SK-N-SH treated with all-trans-retinoic acid at 6 μM for 48 hours (cell line): Measurements from ENCODE around the gene RPS6KA1.

Source experiments
- ATAC-seq: fragments of 200-7000 bp; cut with Tn5 transposase; 3 replicates; pipeline ENCODE4 v1.9.1; 2020; ENCODE audit warnings: mild to moderate bottlenecking, moderate library complexity
- BACH2 ChIP-seq: fragments of 250-450 bp; sonication (Bioruptor Pico); IDR thresholded peaks from 2 replicates; pipeline ENCODE4 v1.9.0; 2021; ENCODE audit warnings: mild to moderate bottlenecking, borderline replicate concordance
- CREB5 ChIP-seq: fragments of 250-450 bp; sonication (Bioruptor Pico); IDR thresholded peaks from 2 replicates; pipeline ENCODE4 v1.5.1; 2020; ENCODE audit warnings: low read depth, mild to moderate bottlenecking, moderate library complexity
- CSRNP3 ChIP-seq: fragments of 250-450 bp; sonication (Bioruptor Pico); IDR thresholded peaks from 2 replicates; pipeline ENCODE4 v1.5.1; 2021; ENCODE audit warnings: mild to moderate bottlenecking, moderate library complexity
- ESRRG ChIP-seq: fragments of 250-450 bp; sonication (Bioruptor Pico); IDR thresholded peaks from 2 replicates; pipeline ENCODE4 v1.6.1; 2021; ENCODE audit warnings: mild to moderate bottlenecking
- GLIS3 ChIP-seq: fragments of 250-450 bp; sonication (Bioruptor Pico); IDR thresholded peaks from 2 replicates; pipeline ENCODE4 v1.5.0; 2020; ENCODE audit warnings: mild to moderate bottlenecking, moderate library complexity
- ISL1 ChIP-seq: fragments of 250-450 bp; sonication (Bioruptor Pico); IDR thresholded peaks from 2 replicates; pipeline ENCODE4 v2.1.2; 2022; ENCODE audit warnings: mild to moderate bottlenecking, moderate library complexity
- OSR1 ChIP-seq: fragments of 250-450 bp; sonication (Bioruptor Pico); IDR thresholded peaks from 2 replicates; pipeline ENCODE4 v1.8.0; 2022; ENCODE audit warnings: moderate library complexity, mild to moderate bottlenecking, inconsistent platforms
- PATZ1 ChIP-seq: fragments of 250-450 bp; sonication (Bioruptor Pico); IDR thresholded peaks from 2 replicates; pipeline ENCODE4 v1.8.0; 2020; ENCODE audit warnings: mild to moderate bottlenecking, moderate library complexity, borderline replicate concordance
- POU6F1 ChIP-seq: fragments of 250-450 bp; sonication (Bioruptor Pico); IDR thresholded peaks from 2 replicates; pipeline ENCODE4 v1.8.0; 2021; ENCODE audit warnings: low read depth, mild to moderate bottlenecking, moderate library complexity, borderline replicate concordance
- PPARA ChIP-seq: fragments of 250-450 bp; sonication (Bioruptor Pico); IDR thresholded peaks from 2 replicates; pipeline ENCODE4 v1.5.0; 2020; ENCODE audit warnings: mild to moderate bottlenecking, borderline replicate concordance
- RARB ChIP-seq: fragments of 250-450 bp; sonication (Bioruptor Pico); IDR thresholded peaks from 2 replicates; pipeline ENCODE4 v1.8.0; 2021; ENCODE audit warnings: mild to moderate bottlenecking, moderate library complexity
- TCF4 ChIP-seq: fragments of 250-450 bp; sonication (Bioruptor Pico); IDR thresholded peaks from 2 replicates; pipeline ENCODE4 v1.8.0; 2021; ENCODE audit warnings: mild to moderate bottlenecking, moderate library complexity, borderline replicate concordance
- TOX ChIP-seq: fragments of 250-450 bp; sonication (Bioruptor Pico); IDR thresholded peaks from 2 replicates; pipeline ENCODE4 v1.8.0; 2021; ENCODE audit warnings: mild to moderate bottlenecking, moderate library complexity, borderline replicate concordance
- TSHZ2 ChIP-seq: fragments of 250-450 bp; sonication (Bioruptor Pico); IDR thresholded peaks from 2 replicates; pipeline ENCODE4 v1.5.0; 2020; ENCODE audit warnings: mild to moderate bottlenecking, moderate library complexity
- ZNF565 ChIP-seq: fragments of 450-650 bp; formaldehyde crosslinking; conservative IDR thresholded peaks from 2 replicates; pipeline ENCODE4 v1.5.0; 2020; ENCODE audit warnings: low read depth, mild to moderate bottlenecking, moderate library complexity
- ZNF70 ChIP-seq: fragments of 450-650 bp; formaldehyde crosslinking; IDR thresholded peaks from 2 replicates; pipeline ENCODE4 v1.5.0; 2020; ENCODE audit warnings: mild to moderate bottlenecking, moderate library complexity
- ZNF8 ChIP-seq: fragments of 450-650 bp; formaldehyde crosslinking; IDR thresholded peaks from 2 replicates; pipeline ENCODE4 v1.5.0; 2020; ENCODE audit warnings: mild to moderate bottlenecking, moderate library complexity

The RPS6KA1 gene

GRCh38 chr1:26529655-26530409 lies at the start of gene RPS6KA1:
Gene RPS6KA1, plus strand, starts transcription at chr1:26529761. Its CDS starts 160 bp downstream, at chr1:26529921.
- ATAC-seq: peak; percentile 75
- TF ChIP-seq PPARA (CRISPR knock-in tag) (no peak), PATZ1 (no peak), RARB (CRISPR knock-in tag) (no peak), CREB5 (CRISPR knock-in tag) (no peak), ESRRG (CRISPR knock-in tag) (no peak), ZNF70 (CRISPR knock-in tag) (no peak), ISL1 (CRISPR knock-in tag) (no peak), TSHZ2 (no peak), BACH2 (CRISPR knock-in tag) (no peak)

- TF ChIP-seq ZNF565 (CRISPR knock-in tag): no peak
- no peak for TF ChIP-seq RARB (CRISPR knock-in tag)
- TF ChIP-seq OSR1 (CRISPR knock-in tag): no peak
- TF ChIP-seq ESRRG (CRISPR knock-in tag): no peak
- TF ChIP-seq TCF4 (CRISPR knock-in tag): no peak
- TF ChIP-seq ZNF8 (CRISPR knock-in tag): no peak
- TF ChIP-seq TSHZ2: no peak
- no peak for TF ChIP-seq PATZ1
- no peak for TF ChIP-seq PPARA (CRISPR knock-in tag)
- TF ChIP-seq POU6F1 (CRISPR knock-in tag): no peak
- no peak for TF ChIP-seq GLIS3 (CRISPR knock-in tag)
- TF ChIP-seq CSRNP3 (CRISPR knock-in tag): no peak
- no peak for TF ChIP-seq TOX (CRISPR knock-in tag)
- ATAC-seq: no peak
These were observed 46.6 kb upstream of the RPS6KA1 start for GRCh38 chr1:26482921-26483320.
